T47D (cell line): Measurements from ENCODE around the gene DNAH12.
"Not testable (repeated sequence)": the region's sequence is repeated elsewhere in the genome, so short reads cannot be mapped to it uniquely, and the experiment has no call there.

Experiments
- DNase-seq, 2 experiments: peaks; one replicate each; pipeline versions ENCODE4 v3.0.0 to v3.0.0-alpha.2; 2011 to 2012; ENCODE audit warnings: low read depth in 1 of 2, low spot score in 1 of 2
- JUND ChIP-seq: IDR thresholded peaks from 2 replicates; pipeline ENCODE4 v1.6.1; 2012; ENCODE audit warnings: low read depth
- in situ Hi-C: cut with HindIII; loops from 2 replicates; pipeline ENCODE4 v1.10.0; 2016; ENCODE audit warnings: low sequenced_read_pairs, low pct_unique_long_range_greater_than_20kb

DNAH12 gene

DNA sequence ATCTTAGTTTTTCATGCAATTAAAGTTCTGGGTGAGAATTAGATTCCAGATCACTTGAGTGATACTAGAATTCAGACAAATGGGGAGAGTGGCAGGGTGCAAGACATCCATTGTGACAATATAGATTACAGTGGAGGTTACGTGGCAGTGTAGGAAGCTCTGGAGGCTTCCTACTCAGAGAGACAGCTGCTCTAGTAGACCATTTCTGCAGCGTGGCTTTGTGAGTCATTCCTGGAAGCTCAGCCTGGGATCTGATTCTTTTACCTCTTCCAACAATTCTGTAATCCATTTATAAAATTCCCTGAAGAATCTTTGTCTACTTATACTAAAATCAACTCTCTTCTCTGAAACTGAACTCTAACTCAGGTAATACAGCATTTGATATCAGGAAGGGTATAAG, 161.2 kb downstream of the DNAH12 start:
- in situ Hi-C loops: no loop called here
- no peak for DNase-seq
- TF ChIP-seq JUND: no peak

- no peak for TF ChIP-seq JUND
- no peak for DNase-seq
- in situ Hi-C loops: no loop called here
Observed at GRCh38 chr3:57370341-57370740, 173.8 kb downstream of the DNAH12 start.

DNA sequence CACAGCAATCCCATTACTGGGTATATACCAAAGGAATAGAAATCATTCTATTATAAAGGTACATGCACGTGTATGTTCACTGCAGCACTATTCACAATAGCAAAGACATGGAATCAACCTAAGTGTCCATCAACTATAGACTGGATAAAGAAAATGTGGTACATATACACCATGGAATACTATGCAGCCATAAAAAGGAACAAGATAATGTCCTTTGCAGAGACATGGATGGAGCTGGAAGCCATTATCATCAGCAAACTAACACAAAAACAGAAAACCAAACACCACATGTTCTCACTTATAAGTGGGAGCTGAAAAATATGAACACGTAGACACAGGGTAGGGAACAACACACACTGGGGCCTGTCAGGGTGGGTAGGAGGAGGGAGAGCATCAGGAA, 179.1 kb downstream of the DNAH12 start:
- in situ Hi-C loops, DNase-seq: not testable (repeated sequence)

DNA sequence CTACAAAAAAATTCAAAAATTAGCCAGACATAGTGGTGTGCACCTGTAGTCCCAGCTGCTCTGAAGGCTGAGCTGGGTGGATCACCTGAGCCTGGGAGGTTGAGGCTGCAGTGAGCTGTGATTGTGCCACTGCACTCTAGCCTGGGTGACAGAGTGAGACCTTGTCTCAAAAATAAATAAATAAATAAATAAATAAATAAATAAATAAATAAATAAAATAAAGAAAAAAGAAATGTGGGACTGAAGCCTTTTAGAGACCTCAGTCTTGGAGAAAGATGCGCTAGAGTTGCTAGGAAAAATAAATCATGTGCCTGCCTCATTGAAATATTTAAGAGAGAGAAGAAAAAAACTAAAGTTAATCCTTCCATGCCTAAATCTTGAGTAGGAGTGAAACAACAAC, 187.9 kb downstream of the DNAH12 start:
- DNase-seq, in situ Hi-C loops: not testable (repeated sequence)

DNA sequence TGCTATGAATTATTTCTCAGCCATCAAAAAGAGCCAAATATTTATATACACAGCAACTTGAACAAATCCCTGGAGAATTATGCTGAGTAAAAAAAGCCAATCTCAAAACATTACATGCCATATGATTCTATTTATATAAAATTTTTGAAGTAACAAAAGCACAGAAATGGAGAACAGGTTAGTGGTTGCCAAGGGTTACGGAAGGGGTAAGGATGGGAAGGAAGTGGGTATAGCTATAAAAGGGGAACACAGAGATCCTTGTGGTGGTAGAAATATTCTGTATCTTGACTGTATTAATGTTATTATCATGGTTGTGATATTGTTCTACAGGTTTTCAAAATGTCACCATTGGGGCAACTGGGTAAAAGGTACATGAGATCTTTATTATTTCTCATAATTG, 189.4 kb downstream of the DNAH12 start:
- no peak for TF ChIP-seq JUND
- in situ Hi-C loops: no loop called here
- no peak for DNase-seq

GRCh38 chr3:57350271-57350670, 193.9 kb downstream of the DNAH12 start:
- no peak for DNase-seq
- TF ChIP-seq JUND: no peak
- in situ Hi-C loops: no loop called here

DNA sequence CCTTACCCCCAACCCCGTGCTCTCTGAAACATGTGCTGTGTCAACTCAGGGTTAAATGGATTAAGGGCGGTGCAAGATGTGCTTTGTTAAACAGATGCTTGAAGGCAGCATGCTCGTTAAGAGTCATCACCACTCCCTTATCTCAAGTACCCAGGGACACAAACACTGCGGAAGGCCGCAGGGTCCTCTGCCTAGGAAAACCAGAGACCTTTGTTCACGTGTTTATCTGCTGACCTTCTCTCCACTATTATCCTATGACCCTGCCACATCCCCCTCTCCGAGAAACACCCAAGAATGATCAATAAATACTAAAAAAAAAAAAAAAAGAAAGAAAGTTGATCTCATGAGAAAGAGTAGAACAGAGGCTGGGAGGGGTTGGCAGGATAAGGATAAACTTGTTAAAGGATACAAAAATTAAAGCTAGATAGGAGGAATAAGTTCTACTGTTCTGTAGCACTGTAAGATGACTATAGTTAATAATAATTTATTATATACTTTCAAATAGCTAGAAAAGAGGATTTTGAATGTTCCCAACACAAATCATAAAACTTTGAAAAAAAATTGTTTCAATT, 205.0 kb downstream of the DNAH12 start:
- in situ Hi-C loops, DNase-seq: not testable (repeated sequence)

DNA sequence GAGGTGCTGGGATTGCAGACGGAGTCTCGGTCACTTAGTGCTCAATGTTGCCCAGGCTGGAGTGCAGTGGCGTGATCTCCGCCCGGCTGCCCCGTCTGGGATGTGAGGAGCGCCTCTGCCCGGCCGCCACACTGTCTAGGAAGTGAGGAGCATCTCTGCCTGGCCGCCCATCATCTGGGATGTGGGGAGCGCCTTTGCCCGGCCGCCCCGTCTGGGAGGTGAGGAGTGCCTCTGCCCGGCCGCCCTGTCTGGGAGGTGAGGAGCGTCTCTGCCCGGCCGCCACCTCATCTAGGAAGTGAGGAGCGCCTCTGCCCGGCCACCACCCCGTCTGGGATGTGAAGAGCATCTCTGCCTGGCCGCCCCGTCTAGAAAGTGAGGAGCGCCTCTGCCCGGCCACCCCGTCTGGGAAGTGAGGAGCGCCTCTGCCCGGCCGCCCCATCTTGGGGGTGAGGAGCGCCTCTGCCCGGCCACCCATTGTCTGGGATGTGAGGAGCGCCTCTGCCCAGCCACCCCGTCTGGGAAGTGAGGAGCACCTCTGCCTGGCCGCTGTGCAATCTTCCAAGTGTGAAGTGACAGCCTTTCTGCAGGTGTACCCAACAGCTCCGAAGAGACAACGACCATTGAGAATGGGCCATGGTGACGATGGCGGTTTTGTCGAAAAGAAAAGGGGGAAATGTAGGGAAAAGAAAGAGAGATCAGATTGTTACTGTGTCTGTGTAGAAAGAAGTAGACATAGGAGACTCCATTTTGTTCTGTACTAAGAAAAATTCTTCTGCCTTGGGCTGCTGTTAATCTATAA, 205.7 kb downstream of the DNAH12 start:
- DNase-seq, in situ Hi-C loops: not testable (repeated sequence)

DNA sequence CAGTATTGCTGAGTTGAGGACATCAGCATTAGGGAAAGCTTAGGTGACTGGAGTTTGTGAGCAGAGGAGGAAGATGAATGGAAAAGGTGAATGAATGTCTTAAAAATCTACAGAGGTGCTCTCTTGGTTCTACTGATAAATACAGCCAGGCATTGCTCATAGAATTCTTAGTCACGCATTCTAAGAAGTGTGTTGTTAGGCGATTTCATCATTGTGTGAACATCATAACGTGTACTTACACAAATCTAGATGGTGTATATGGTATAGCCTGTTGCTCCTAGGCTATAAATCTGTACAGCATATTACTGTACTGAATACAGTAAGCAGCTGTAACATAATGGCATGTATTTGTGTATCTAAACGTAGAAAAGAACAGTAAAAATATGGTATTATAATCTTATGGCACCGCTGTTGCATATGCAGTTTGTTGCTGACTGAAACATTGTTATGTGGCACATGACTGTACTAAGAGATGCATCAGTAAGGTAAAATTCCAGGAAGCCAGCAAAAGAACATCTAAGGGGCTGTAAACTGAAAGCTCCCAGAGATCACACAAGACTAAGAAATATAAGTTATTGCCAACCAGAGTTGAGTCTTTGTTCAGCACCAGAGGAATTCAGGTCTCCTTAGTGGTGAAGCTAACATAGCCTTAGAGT, 208.7 kb downstream of the DNAH12 start:
- TF ChIP-seq JUND: no peak
- in situ Hi-C loops: no loop called here
- no peak for DNase-seq

- no peak for DNase-seq
- in situ Hi-C loops: no loop called here
- no peak for TF ChIP-seq JUND
Observed at GRCh38 chr3:57331078-57331610, 213.0 kb downstream of the DNAH12 start.

DNA sequence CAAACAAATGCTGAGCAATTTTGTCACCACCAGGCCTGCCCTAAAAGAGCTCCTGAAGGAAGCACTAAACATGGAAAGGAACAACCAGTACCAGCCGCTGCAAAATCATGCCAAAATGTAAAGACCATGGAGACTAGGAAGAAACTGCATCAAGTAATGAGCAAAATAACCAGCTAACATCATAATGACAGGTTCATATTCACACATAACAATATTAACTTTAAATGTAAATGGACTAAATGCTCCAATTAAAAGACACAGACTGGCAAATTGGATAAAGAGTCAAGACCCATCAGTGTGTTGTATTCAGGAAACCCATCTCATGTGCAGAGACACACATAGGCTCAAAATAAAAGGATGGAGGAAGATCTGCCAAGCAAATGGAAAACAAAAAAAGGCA, 217.6 kb downstream of the DNAH12 start:
- DNase-seq, in situ Hi-C loops: not testable (repeated sequence)

DNA sequence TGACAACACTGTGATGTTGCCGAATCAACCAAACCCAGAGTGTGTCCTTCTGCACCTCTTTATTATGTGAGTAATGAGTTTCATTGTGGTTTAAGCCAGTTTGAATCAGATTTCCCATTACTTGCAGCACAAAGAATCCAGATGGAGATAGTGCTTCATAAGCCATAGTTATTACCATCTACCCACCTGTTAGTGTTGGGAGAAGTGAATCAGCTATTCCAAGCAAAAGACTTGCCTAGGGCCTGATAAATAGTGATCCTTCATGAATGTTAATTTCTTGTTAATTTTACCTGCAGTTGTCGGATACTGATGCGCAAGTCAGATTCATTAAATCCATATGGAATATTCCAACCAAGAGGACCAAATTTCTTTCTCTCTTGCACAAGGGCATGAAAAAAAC, 229.9 kb downstream of the DNAH12 start:
- no peak for DNase-seq
- TF ChIP-seq JUND: no peak
- in situ Hi-C loops: no loop called here

DNA sequence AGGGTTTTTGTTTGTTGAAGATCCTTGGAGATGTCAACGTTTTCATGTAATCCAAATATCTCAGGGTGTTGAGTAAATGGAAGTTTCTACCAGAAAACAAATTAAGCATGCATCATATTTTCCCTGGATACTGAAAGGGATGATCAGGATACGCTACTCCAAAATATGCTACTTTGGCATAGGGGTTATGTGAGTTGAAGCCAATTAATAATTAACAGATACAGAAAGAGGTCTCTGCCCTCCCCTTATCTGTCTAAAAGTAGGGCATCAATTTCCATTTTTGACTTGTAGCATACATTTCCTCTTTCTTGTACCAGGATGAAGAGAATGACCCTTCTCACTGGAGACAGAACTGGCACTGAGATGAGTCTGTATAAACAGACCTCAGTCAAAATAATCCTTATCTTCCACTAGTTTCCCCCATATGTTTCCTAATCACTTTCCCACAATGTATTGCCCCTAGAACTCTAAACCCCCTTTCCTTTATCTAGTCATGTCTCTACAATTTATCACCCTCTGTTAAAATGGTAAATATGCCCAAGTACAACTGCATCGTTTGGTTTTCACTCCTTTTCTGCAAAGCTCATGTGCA, 234.3 kb downstream of the DNAH12 start:
- DNase-seq: no peak
- no peak for TF ChIP-seq JUND
- in situ Hi-C loops: no loop called here

DNA sequence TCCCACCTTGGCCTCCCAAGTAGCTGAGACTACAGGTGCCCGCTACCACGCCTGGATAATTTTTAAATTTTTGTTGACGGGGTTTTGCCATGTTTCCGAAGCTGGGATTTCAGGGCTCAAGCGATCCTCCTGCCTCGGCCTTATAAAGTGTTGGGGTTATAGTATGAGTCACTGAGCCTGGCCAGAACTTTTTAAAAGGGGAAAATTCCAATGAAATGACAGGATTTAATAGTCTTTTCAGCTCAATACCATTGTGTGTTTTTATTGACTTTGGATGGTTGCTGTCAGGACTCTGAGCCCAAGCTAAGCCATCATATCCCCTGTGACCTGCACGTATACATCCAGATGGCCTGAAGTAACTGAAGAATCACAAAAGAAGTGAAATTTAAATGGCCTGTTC, 240.6 kb downstream of the DNAH12 start:
- in situ Hi-C loops, DNase-seq: not testable (repeated sequence)
